GM12875 (cell line): Measurements from ENCODE around the gene GPR3.

Experiments used
- H3K4me3 ChIP-seq: one replicate; pipeline ENCODE4 v1.5.1; 2011; ENCODE audit warnings: low read depth, low read length, control low read depth
- CTCF ChIP-seq: IDR thresholded peaks from 2 replicates; pipeline ENCODE4 v1.5.1; 2011; ENCODE audit warnings: low read depth, mild to moderate bottlenecking, control low read depth, inconsistent platforms, low read length, moderate library complexity, borderline replicate concordance; ENCODE audit not compliant: insufficient read depth

GPR3 gene, protein sequence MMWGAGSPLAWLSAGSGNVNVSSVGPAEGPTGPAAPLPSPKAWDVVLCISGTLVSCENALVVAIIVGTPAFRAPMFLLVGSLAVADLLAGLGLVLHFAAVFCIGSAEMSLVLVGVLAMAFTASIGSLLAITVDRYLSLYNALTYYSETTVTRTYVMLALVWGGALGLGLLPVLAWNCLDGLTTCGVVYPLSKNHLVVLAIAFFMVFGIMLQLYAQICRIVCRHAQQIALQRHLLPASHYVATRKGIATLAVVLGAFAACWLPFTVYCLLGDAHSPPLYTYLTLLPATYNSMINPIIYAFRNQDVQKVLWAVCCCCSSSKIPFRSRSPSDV

GRCh38 chr1:27392096-27392777 is at the start of gene GPR3:
Gene GPR3, plus strand, starts transcription at chr1:27392622. Its CDS starts 1,177 bp downstream, at chr1:27393799.
- TF ChIP-seq CTCF: peak; percentile 61

GRCh38 chr1:27342778-27343638 is 49.4 kb upstream of the GPR3 start:
- TF ChIP-seq CTCF: no peak
- H3K4me3 ChIP-seq: peak overlapping the region; percentile 50

More at GRCh38 chr1:27392096-27392777, at the start of gene GPR3:
- peak within 1 kb of the TSS; percentile 58 for H3K4me3 ChIP-seq

GRCh38 chr1:27343639-27344025 is 48.8 kb upstream of the GPR3 start:
- TF ChIP-seq CTCF: no peak
- H3K4me3 ChIP-seq: peak overlapping the region; percentile 50

- no peak for TF ChIP-seq CTCF
- H3K4me3 ChIP-seq: no peak overlapping the region
These were observed 47.1 kb upstream of the GPR3 start for GRCh38 chr1:27345272-27345671.

- no peak for TF ChIP-seq CTCF
- no peak overlapping the region for H3K4me3 ChIP-seq
These were observed 46.1 kb upstream of the GPR3 start for GRCh38 chr1:27346357-27346756.

DNA sequence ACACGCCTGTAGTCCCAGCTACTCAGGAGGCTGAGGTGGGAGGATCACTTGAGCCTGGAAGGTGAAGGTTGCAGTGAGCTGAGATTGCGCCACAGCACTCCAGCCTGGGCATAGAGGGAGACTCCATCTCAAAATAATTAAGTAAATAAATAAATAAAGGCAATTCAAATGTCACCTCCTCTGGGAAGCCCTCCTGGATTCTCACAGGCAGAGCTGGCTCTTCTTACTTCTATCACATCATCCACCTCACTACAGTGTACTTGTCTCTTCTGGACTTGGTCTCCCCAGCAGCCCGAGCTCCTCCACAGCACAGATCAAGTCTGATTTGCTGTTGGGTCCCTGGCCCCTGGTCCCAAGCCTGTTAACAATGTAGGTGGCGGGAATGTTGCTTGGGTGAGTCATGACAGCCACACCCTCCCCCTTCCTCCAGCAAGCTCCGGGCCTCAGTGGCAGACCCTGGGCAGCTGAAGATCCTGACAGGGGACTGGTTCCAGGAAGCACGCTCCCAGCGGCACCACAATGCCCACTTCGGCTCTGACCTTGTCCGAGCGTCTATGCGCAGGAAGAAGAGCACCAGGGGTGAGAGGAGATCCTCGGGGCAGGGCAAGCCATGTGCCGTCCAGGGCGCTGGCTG is 45.3 kb upstream of the GPR3 start:
- no peak for TF ChIP-seq CTCF
- no peak overlapping the region for H3K4me3 ChIP-seq
